Measurements from ENCODE around the gene TMBIM1. TPM values are rescaled to one million over a fixed set of nuclear protein-coding genes. Genes with fewer than 3 reads are reported as not detected.

The TMBIM1 gene
- total and polyA plus RNA-seq, 9 of the 15 experiments (the other 6 are each of a cell fraction or from before 2014, with no cell fraction given) = 14.2 to 105 (median 47.0) TPM

DNA sequence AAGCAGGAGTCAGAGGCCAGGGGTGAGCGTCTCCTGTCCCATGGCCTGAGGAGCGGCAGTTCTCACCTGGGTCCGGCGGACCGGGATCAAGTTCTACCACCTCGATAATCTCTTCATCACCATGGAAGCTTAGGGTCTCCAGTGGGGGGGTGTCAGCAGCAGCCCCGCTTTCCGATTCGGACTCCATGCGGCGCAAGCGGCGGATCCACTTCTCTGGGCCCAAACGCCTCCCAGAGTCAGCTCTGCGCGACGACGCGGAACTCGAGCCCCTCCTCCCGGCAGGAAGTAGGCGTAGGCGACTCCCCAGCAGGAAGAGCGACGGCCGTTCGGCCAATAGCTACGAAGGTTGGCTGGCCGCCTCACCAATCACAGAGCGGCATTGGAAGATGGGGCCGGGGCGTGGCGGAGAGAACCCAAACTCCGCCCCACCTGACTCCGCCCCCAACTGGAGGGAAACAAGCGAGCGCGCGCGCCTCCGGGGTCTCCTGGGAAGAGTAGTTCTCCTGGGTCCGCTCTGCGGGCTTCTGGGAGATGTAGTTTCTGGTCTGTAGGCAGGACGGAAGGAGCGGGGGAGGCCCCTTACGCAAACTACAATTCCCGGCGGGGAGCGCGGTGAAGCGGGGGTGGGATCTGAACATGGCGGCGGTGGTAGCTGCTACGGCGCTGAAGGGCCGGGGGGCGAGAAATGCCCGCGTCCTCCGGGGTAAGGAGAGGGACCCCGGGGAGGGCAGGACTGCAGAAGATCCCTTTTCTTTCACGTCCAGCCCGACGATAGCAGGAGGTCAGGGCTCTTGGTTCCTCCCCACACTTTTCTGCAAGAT is 22.2 kb downstream of the TMBIM1 start, which contains the start of the genes AAMP and PNKD (continued):
- TF ChIP-seq, protein P1, sequence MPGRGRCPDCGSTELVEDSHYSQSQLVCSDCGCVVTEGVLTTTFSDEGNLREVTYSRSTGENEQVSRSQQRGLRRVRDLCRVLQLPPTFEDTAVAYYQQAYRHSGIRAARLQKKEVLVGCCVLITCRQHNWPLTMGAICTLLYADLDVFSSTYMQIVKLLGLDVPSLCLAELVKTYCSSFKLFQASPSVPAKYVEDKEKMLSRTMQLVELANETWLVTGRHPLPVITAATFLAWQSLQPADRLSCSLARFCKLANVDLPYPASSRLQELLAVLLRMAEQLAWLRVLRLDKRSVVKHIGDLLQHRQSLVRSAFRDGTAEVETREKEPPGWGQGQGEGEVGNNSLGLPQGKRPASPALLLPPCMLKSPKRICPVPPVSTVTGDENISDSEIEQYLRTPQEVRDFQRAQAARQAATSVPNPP (IDR thresholded peaks at IDR 0.05; ENCODE audit: borderline replicate concordance, insufficient read depth, insufficient read length) = no peak
- TF ChIP-seq NFATC3 (IDR thresholded peaks at IDR 0.05) (no peak), IFI16 (CRISPR knock-in tag; IDR thresholded peaks at IDR 0.05) (no peak), ZBTB1 (CRISPR knock-in tag; IDR thresholded peaks at IDR 0.05; ENCODE audit: borderline replicate concordance, low read depth) (no peak), HNRNPL (IDR thresholded peaks at IDR 0.05; ENCODE audit: low read depth, low read length) (no peak), ZBTB7A (IDR thresholded peaks at IDR 0.05; ENCODE audit: borderline replicate concordance, control insufficient read depth, low read depth, low read length) (peak; percentile 64), TAF15 (IDR thresholded peaks at IDR 0.05; ENCODE audit: low read depth, low read length) (no peak), ZNF274 (IDR thresholded peaks at IDR 0.05; ENCODE audit: borderline replicate concordance, low read depth, low read length) (no peak), POLR2G (IDR thresholded peaks at IDR 0.05; ENCODE audit: low read depth, low read length) (peak; percentile 89), E2F3 (CRISPR knock-in tag; IDR thresholded peaks at IDR 0.05) (0 out of 2 replicates have a peak, but pooled peaks have one; percentile 26), ADNP (tag; IDR thresholded peaks at IDR 0.05) (no peak), STAT5A (IDR thresholded peaks at IDR 0.05; ENCODE audit: borderline replicate concordance, low read length) (no peak), CHD2 (IDR thresholded peaks at IDR 0.05; ENCODE audit: low read depth, low read length) (peak; percentile 80), ZNF551 (CRISPR knock-in tag; IDR thresholded peaks at IDR 0.05) (no peak), ELF1 (tag; IDR thresholded peaks at IDR 0.05) (peak; percentile 75), POU5F1 (IDR thresholded peaks at IDR 0.05; ENCODE audit: borderline replicate concordance, low read depth, low read length, partially characterized antibody) (peak; percentile 90)
- TF ChIP-seq, protein P2, sequence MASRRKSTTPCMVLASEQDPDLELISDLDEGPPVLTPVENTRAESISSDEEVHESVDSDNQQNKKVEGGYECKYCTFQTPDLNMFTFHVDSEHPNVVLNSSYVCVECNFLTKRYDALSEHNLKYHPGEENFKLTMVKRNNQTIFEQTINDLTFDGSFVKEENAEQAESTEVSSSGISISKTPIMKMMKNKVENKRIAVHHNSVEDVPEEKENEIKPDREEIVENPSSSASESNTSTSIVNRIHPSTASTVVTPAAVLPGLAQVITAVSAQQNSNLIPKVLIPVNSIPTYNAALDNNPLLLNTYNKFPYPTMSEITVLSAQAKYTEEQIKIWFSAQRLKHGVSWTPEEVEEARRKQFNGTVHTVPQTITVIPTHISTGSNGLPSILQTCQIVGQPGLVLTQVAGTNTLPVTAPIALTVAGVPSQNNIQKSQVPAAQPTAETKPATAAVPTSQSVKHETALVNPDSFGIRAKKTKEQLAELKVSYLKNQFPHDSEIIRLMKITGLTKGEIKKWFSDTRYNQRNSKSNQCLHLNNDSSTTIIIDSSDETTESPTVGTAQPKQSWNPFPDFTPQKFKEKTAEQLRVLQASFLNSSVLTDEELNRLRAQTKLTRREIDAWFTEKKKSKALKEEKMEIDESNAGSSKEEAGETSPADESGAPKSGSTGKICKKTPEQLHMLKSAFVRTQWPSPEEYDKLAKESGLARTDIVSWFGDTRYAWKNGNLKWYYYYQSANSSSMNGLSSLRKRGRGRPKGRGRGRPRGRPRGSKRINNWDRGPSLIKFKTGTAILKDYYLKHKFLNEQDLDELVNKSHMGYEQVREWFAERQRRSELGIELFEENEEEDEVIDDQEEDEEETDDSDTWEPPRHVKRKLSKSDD (conservative IDR thresholded peaks at IDR 0.05; ENCODE audit: low read length) = no peak
- TF ChIP-seq, protein P3, sequence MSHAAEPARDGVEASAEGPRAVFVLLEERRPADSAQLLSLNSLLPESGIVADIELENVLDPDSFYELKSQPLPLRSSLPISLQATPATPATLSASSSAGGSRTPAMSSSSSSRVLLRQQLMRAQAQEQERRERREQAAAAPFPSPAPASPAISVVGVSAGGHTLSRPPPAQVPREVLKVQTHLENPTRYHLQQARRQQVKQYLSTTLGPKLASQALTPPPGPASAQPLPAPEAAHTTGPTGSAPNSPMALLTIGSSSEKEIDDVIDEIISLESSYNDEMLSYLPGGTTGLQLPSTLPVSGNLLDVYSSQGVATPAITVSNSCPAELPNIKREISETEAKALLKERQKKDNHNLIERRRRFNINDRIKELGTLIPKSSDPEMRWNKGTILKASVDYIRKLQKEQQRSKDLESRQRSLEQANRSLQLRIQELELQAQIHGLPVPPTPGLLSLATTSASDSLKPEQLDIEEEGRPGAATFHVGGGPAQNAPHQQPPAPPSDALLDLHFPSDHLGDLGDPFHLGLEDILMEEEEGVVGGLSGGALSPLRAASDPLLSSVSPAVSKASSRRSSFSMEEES (CRISPR knock-in tag; IDR thresholded peaks at IDR 0.05) = no peak
- TF ChIP-seq, protein P4, sequence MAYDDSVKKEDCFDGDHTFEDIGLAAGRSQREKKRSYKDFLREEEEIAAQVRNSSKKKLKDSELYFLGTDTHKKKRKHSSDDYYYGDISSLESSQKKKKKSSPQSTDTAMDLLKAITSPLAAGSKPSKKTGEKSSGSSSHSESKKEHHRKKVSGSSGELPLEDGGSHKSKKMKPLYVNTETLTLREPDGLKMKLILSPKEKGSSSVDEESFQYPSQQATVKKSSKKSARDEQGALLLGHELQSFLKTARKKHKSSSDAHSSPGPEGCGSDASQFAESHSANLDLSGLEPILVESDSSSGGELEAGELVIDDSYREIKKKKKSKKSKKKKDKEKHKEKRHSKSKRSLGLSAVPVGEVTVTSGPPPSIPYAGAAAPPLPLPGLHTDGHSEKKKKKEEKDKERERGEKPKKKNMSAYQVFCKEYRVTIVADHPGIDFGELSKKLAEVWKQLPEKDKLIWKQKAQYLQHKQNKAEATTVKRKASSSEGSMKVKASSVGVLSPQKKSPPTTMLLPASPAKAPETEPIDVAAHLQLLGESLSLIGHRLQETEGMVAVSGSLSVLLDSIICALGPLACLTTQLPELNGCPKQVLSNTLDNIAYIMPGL (CRISPR knock-in tag; IDR thresholded peaks at IDR 0.05) = no peak
